Measurements from ENCODE around the gene SF1.

DNA sequence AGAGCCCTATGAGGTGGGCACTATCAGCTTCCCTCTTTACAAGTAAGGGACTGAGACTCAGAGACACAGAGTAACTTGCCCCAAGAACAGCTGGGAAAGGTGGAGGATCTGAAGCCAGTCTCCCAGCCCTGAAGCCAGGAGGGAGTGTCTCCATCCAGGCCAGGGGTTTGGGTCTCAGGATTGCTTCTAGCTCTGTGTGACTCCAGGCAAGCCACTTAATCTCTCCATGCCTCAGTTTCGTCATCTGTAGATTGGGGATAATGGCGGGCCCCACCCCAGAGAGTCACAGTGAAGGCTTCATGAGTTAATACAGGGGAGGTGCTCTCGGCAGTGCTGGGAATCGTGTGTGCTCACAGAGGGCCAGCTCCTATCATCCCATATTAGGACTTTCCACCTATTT, 14.1 kb upstream of the SF1 start:
- TF ChIP-seq, protein P1, sequence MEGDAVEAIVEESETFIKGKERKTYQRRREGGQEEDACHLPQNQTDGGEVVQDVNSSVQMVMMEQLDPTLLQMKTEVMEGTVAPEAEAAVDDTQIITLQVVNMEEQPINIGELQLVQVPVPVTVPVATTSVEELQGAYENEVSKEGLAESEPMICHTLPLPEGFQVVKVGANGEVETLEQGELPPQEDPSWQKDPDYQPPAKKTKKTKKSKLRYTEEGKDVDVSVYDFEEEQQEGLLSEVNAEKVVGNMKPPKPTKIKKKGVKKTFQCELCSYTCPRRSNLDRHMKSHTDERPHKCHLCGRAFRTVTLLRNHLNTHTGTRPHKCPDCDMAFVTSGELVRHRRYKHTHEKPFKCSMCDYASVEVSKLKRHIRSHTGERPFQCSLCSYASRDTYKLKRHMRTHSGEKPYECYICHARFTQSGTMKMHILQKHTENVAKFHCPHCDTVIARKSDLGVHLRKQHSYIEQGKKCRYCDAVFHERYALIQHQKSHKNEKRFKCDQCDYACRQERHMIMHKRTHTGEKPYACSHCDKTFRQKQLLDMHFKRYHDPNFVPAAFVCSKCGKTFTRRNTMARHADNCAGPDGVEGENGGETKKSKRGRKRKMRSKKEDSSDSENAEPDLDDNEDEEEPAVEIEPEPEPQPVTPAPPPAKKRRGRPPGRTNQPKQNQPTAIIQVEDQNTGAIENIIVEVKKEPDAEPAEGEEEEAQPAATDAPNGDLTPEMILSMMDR (IDR thresholded peaks at IDR 0.05) = no peak
- TF ChIP-seq ZFX (IDR thresholded peaks at IDR 0.05; ENCODE audit: borderline replicate concordance) = no peak

Data from 22Rv1 (cell line).